Endometrial microvascular endothelial cells (primary cell): Measurements from ENCODE around the gene TET1. TPM values are rescaled to one million over a fixed set of nuclear protein-coding genes. Genes with fewer than 3 reads are reported as not detected.
"Not testable (repeated sequence)": the region's sequence is repeated elsewhere in the genome, so short reads cannot be mapped to it uniquely, and the experiment has no call there.

ENCODE experiments used
- in situ Hi-C: cut with HindIII; loops from 2 replicates; pipeline ENCODE4 v1.10.0; 2017; ENCODE audit warnings: low sequenced_read_pairs, low pct_unique_long_range_greater_than_20kb; ENCODE audit errors: inconsistent ontology term
- total RNA-seq: library from RNA; depleted of rRNA; stranded (reverse); fragments of >200 nt; gene quantifications from one replicate; pipeline ENCODE4 v1.2.3, GENCODE V29; 2015; ENCODE audit errors: inconsistent ontology term

TET1 gene
- total RNA-seq, result 0.74 TPM

DNA sequence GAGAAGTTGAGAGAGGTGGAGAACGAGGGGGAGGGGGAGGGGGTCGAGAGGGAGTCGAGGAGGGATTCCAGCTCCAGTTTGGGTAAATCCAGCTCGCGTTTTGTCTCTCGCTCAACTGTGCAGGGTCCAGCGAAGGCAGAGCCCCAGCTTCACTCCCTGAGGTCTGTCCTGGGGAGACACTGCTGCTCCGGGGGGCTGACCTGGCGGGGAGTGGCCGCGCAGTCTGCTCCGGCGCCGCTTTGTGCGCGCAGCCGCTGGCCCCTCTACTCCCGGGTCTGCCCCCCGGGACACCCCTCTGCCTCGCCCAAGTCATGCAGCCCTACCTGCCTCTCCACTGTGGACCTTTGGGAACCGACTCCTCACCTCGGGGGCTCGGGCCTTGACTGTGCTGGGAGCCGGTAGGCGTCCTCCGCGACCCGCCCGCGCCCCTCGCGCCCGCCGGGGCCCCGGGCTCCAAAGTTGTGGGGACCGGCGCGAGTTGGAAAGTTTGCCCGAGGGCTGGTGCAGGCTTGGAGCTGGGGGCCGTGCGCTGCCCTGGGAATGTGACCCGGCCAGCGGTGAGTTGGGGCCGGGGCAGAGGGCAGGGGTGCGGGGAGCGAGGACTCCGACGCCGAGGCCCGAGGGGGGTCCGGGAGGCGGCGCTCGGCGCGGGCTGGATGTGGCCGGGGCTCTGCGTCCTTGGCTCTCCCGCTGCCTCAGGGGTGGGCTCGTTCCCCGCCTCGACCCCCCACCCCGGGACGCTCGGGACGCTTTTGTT, at the start of gene TET1:
Gene TET1, plus strand, starts transcription at position 152 of the 757 bp plus-strand sequence. CDS start 12,002 bp downstream, outside the sequence.
- in situ Hi-C loops, result no loop called here

DNA sequence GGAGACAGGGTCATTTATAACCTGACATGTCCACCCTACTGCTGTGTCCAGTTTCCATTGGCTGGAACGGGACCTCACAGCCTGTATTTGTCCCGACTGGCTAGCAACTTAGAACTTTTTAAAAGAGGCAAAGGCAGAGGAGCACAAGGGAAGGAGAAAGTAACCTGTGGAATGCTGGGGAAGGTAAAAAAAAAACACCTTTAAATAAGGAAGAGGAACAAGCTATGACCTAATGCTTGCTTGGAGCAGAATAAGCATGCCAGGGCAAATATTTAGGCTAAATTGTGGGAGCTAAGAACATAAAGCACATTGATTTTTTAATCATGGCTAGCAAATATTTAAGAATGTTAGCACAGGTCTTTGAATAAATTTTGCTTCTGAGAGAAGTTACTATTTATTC, 43.9 kb upstream of the TET1 start:
- in situ Hi-C loops, result not testable (repeated sequence)

DNA sequence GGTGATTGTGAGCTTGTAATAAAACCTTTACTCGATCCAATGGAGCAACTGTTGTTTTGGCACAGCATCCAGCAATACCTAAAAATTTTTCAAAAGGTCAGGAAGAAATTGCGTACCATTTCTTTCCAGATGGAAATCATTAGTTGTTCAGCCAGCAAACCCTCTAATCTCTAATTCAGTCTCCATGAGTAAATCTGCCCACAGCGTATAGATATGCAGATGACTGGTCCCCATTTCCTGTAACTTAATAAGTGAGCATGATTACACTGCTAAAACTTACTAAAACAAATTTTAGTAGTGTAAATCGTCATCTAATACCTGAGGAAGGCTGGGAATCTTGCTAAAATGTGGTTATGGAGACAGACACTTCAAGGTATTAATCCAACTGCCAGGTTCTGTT, 43.4 kb upstream of the TET1 start:
- in situ Hi-C loops, result no loop called here

DNA sequence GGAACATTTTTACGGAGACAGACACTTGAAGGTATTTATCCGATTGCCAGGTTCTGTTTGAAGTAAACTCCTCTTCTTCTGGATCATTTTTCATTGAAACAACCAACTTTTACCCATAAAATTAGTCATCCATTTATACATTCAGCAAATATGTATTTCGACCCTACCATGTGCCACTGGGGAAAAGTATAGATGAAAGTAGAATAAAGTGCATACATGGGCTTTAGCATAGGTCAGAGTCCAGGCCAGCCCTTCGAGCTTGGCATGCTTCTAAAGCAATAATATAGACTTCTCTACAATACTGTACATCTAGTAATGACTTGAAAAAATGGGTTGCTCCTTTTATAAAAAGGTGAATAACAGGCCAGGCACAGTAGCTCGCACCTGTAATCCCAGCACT, 42.9 kb upstream of the TET1 start:
- in situ Hi-C loops, result no loop called here

DNA sequence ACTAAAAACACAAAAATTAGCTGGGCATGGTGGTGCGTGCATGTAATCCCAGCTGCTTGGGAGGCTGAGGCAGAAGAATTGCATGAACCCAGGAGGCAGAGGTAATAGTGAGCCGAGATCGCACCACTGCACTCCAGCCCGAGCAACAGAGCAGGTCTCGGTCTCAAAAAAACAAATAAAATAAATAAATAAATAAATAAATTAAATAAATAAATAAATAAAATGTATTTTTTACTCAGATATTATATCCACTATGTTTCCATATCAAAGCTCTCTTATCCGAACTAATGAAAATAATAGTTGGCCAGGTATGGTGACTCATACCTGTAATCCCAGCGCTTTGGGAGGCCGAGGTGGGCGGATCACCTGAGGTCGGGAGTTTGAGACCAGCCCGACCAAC, 41.5 kb upstream of the TET1 start:
- in situ Hi-C loops, result not testable (repeated sequence)

DNA sequence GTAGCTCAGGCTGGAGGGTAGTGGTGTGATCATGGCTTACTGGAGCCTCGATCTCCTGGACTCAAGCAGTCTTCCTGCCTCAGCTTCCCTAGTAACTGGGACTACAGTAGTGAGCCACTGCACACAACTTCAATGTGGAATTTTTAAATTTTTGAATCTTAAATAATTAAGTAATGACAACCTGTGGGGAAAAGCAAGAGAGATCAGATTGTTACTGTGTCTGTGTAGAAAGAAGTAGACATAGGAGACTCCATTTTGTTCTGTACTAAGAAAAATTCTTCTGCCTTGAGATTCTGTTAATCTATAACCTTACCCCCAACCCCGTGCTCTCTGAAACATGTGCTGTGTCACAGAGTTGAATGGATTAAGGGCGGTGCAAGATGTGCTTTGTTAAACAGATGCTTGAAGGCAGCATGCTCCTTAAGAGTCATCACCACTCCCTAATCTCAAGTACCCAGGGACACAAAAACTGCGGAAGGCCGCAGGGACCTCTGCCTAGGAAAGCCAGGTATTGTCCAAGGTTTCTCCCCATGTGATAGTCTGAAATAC, 34.6 kb upstream of the TET1 start:
- in situ Hi-C loops, result not testable (repeated sequence)

DNA sequence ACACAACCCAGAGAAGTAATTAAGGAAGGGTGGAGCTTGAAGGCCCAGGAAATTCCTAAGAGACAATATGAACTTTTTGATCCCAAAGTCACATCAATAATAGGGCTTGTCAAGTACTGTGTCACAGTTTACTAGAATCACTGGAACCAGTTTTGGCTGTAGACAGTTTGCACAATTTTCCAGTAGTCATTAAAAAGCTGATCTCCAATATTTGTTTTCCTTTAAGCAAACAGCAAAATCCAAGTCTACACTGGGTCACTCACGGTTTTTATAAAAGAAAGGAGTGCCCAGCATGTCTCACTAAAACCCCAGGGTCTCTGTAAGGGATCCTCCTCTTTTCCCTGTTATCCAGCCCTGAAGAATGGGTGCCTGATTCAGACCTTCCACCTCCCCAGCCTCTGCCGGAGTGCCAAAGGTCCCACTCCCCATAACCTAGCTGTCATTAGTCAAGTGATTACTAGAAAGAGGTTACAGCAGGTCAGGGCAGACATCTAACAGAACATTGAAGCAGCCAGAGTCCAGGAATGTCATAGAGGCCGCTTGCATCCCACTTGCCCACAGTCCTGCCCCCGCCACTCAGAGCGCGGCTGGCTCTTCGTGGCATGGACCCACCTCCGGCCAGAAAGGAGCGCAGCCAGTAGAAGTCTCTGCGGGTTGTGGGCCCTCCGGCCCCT, 33.4 kb upstream of the TET1 start:
- in situ Hi-C loops, result no loop called here

DNA sequence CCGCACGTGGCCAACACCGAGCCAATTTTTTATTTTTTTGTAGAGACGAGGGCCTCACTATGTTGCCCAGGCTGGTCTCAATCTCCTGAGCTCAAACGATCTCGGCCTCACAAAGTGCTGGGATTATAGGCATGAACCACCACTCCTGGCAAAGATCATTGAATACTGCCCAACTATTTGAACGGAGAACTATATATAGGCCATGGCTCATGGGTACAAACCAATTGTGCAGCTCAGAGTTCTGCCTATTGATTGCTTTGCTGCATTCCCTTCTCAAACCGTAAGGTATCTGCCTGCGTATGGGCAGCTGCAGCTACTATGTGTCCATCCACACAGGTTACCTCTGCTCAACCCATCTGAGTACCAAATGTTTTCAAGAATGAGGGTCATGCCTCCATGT, 23.2 kb upstream of the TET1 start:
- in situ Hi-C loops, result no loop called here

DNA sequence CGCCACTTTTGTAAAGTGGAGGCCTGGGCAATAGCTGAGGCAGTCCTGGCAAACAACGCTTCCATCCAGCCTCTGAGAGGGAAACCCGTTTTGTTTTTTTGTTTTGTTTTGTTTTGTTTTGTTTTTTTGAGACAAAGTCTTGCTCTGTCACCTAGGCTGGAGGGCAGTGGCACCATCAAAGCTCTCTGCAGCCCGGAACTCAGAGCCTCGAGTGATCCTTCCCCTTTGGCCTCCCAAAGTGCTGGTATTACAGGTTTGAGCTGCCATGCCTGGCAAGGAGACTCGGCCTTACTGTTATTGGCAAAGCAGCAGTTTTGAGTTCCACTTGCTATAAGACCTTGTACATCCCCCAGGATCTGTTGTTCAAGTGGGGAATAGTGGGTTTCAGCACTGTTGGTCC, 22.3 kb upstream of the TET1 start:
- in situ Hi-C loops, result no loop called here

DNA sequence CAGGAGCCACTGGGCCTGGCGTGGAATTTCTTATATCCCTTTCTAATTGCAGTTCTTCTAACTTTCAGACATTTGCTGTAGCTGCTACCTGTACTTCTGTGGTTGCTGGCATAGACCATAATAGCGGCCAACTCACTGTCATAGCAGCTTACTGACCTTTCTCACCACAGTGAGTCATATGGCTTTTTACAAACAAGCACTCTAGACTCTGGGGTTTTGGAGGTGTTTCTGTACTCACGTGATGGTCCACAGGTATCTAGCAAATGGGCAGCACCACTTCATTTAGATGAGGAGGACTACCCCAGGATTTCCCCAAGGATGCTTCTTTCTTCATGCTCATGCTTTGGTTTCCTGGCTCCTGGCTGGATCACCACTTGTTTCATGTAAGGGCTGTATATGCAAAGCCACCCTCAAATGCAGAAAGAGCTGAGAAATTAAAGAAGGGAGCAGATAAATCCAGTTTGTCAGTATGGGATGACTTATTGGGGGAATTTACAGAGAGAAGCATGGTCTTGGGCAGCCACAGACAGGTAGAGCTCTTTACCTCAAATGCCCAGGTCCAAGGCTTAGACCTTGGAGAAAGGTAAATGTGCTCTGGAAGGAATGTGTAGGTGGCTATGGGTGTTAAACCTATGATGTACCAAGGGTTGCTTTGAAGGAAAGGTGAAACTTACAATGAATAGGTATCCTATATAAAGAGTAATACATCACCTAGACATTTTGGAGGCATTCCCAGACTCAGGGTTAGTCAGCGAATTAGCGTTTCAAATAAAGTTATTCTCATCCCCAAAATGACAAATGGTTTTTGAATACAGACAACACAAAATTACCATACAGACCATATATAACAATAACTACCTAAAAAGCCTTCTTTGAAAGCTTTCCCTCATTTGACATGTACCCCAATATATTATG, 16.9 kb upstream of the TET1 start:
- in situ Hi-C loops, result no loop called here

DNA sequence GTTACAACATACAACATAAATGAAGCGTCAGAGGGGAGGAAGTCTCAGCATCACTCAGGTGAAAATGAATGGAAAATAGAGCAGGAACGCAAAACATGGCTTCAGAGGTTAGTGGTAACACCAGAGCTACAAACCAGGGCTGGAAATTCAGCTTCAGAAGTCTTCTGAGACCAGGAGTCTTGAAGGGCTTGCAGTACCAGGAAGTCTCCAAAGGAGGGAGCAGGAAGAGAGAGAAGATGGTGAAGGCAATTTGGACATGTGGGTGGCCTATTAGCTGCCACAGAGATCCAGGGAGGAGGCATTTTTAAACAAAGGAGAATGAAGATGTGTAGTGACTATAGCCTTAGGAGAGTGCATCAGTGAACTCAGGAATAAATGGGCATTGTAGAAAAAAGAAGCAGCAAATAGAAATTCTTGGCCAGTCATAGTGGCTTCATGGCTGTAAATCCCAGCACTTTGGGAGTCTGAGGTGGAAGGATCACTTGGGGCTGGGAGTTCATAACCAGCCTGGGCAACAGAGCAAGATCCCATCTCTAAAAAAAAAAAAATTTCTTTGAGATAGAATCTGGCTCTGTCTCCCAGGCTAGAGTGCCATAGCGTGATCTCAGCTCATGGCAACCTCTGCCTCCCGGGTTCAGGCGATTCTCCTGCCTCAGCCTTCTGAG, 9.3 kb upstream of the TET1 start:
- in situ Hi-C loops, result no loop called here

DNA sequence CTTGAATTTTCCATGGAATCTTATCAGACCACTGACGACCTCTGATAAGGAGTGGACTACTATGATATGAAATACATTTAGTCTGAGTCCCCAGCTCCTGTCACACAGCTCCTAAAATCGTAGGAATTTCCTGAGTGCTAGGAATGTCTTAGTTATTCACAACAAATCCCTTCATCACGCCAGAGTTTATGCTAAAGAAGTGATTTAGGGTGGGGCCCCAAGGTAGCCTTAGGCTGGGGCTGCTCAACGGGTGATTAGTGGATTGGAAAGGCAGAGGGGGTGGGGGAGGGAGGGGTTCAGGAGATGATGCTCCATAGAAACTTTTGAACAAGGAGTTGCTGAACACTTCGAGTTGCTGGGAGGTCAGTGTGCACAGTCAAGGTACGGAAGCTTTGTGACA, 7.0 kb upstream of the TET1 start:
- in situ Hi-C loops, result no loop called here

DNA sequence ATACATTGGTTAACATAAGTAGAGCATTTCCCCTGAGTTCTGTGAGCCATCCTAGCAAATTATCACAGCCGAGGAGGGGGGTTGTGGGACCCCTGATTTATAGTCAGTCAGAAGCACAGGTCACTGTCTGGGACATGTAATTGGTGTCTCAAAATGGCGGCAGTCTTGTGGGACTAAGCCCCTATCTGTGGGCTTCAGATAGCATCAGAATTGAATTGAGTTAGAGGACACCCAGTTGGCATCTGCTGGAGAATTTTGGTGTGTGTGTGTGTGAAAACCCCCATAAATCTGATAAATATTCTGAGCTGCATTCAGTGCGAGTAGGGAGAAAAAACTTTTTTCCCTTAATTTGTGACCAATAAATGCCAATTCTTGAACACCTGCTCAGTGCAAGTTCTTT, 6.5 kb upstream of the TET1 start:
- in situ Hi-C loops, result no loop called here

DNA sequence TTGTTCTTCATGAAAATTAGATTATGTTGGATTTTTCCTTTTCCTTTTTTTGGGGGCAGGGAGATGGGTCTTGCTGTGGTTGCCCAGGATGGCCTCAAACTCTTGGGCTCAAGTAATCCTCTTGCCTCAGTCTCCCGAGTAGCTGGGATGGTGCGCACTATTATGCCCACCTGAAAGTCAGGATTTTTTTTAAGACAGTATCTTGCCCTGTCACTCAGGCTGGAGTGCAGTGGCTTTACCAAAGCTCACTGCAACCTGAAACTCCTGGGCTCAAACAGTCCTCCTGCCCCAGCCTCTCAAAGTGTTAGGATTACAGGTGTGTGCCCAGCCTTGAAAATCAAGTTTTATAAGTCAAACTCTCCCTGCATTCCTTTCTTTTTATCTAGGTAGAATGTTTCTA, 1.7 kb upstream of the TET1 start:
- in situ Hi-C loops, result no loop called here

DNA sequence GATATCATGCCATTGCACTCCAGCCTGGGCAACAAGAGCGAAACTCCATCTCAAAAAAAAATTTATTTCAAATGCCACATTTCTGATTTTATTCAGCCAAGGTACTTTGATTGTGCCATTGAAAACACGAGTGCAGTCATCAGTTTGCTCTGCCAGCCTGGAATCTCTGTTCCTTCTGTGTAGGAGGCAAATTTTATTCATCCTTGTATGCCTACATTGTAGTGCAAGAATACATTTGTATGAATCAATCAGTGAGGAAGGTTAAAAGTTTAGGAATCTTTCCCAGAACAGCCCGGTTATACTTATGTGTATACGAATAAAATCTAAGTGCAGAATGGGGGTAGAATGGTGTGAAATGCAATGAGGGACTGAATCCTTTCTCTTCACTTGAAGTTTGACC, 886 bp upstream of the TET1 start:
- in situ Hi-C loops, result no loop called here

DNA sequence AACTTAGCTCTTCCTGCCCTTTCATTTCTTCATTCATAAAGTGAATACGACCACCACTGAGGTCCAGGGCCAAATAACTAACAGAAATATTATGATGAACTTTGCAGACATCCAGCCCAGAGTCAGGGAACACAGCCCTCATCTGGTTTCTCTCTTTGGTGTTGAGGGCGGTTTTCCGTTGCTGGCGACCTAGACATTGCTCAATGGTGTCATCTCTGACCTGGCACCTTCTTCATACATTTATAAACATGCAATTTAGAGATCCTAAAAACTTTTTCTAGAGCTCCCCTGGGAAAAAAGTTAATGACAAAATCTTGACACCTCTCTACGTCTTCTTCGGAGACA, 324 bp upstream of the TET1 start:
- in situ Hi-C loops, result no loop called here

DNA sequence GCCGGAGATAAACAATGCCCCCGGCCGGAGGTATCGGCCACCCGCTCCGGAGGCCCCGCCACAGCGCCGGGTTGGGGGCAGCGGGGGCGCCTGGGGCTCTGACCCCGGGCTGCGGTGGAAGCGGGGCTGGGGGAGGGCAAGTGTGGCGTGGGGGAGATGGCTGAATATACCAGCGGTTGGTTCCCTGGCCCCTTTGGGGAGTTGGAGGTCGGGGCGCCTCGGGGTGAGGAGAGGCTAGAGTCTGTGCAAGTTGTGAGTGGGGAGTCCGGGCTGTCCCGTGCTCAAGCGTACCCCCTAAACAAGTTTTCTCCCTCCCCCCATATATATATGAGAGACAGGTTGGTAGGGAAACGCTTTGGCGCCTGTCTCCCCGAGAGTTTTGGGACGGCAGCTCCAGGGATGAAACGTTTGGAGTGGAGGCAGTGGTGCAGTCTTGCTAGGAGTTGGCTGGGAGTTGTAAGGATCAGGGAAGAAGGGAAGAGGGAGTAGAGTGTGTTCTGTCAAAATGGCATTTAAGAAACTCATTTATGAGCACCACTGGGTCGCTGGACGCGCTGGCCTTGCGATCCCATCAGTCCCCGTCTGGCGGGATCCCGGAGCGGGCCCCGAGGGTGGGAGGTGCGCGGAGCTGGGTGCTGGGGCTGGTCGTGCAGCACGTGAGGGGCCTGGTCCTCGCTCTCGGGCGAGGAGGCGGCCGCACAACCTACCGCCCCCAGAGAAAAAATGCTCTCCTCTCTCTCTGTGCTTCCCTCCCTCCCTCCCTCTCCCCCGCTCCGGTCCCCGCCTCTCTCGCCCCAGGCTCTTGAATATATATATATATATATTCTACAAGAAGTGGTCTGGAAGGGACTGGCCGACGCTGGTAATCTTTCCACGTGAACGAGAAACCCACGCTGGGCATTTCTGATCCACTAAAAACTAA, 1.1 kb downstream of the TET1 start:
- in situ Hi-C loops, result no loop called here
